ENCODE measurements around the gene CTNNA2.

- TF ChIP-seq CTCF (IDR thresholded peaks at IDR 0.05; ENCODE audit: low read depth, low read length) = no peak
- no peak for TF ChIP-seq EZH2phosphoT487 (IDR thresholded peaks at IDR 0.05; ENCODE audit: low read depth)
Observed at GRCh38 chr2:79578952-79579351, 66.1 kb downstream of the CTNNA2 start.

Measured in OCI-LY3 (cell line).